AG09319 (cell line): ENCODE measurements around the gene AVPR2.

Source experiments
- DNase-seq: peaks from one replicate; pipeline ENCODE4 v3.0.0-alpha.2; 2010; ENCODE audit warnings: low read depth; ENCODE audit errors: extremely low read depth
- CTCF ChIP-seq: IDR thresholded peaks from 2 replicates; pipeline ENCODE4 v1.5.1; 2011; ENCODE audit warnings: low read depth, mild to moderate bottlenecking, inconsistent platforms, low read length, moderate library complexity

AVPR2 gene

DNA sequence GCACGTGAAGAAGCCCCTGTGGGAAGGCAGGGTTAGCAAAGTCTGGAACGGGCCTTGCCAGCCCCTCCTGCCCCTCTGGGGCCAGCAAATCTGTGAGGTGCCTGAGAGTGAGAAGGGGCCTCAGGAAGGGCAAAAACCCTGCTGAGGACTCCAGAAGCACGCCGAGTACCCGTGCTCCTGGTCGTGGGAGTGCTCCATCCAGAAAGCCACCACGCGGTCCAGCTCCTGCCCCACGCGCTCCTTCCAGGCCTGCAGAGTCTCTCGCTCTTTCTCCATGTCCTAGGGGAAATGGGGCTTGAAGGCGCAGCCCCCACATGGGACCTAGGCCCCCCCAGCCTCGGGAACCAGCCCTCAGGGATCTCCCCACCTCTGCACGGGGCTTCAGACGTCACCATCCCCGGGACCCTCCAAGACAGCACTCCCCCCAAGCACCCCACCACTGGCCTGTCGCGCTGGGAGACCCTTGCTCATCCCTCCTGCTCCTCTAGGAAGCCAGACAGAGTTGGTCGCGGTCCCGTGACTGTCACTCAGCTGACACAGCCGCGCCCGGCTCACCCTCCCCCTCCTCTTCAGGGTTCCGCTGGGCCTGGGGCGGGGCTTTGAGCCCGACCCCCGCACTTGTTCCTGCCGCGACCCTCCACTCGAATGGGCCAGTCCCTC is 39.8 kb downstream of the AVPR2 start, which contains the start of gene RENBP:
Gene RENBP, minus strand, starts transcription at position 504 of the 660 bp plus-strand sequence. Its CDS starts 33 bp downstream, at position 471.
- no peak for DNase-seq
- no peak for TF ChIP-seq CTCF

- DNase-seq, result no peak
- TF ChIP-seq CTCF, result no peak
Measured at GRCh38 chrX:153944800-153945150, 40.3 kb downstream of the AVPR2 start.

- no peak for TF ChIP-seq CTCF
- DNase-seq, result no peak
Measured at GRCh38 chrX:153945956-153946943, 41.8 kb downstream of the AVPR2 start.

- peak; percentile 79 for TF ChIP-seq CTCF
- peak; percentile 38 for DNase-seq
Measured at GRCh38 chrX:153947009-153947769, 42.7 kb downstream of the AVPR2 start.

DNA sequence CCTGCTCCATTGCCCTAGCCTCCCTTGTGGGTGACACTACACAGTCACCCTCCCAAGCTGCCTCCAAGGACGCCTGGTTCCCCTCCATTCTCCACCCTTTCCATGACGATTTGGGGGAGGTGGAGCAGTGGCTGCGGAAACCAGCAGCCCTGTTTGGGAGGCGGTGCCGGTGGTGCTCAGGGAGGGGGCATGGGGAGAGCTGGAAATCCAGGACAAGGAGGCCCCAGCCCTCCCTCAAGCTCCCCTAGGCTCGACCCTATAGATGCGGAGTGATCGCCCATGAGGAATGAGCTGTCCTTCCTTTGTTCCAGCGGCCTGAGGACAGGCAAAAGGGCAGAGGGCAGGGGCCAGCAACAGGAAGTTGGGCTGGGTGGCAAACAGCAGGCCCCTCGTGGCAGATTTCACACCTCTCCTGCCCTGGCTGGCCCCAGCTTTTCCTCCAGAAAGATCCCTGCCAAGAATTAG is 43.6 kb downstream of the AVPR2 start:
- DNase-seq, result no peak
- no peak for TF ChIP-seq CTCF

GRCh38 chrX:153948847-153949805 is 44.7 kb downstream of the AVPR2 start:
- no peak for DNase-seq
- no peak for TF ChIP-seq CTCF
